T-helper 1 cell treated with Interleukin-12 subunit alpha and Interleukin-12 subunit beta and Interleukin-4 antibody, amounts not matched to agents 30 μg/mL and 1 μg/mL, for 36 hours (primary cell): ENCODE measurements around the gene GTF2E1.
"Not testable (repeated sequence)": the region's sequence is repeated elsewhere in the genome, so short reads cannot be mapped to it uniquely, and the experiment has no call there.

ENCODE experiments used
- H3K27ac Mint-ChIP-seq: one replicate; pipeline ENCODE4 v1.8.0; 2021; ENCODE audit warnings: mild to moderate bottlenecking, mixed read lengths
- H3K27me3 Mint-ChIP-seq: one replicate; pipeline ENCODE4 v1.8.0; 2021; ENCODE audit warnings: low read depth, mixed read lengths
- H3K36me3 Mint-ChIP-seq: one replicate; pipeline ENCODE4 v1.8.0; 2021; ENCODE audit warnings: low read depth, mixed read lengths
- H3K4me1 Mint-ChIP-seq: one replicate; pipeline ENCODE4 v1.8.0; 2021; ENCODE audit warnings: low read depth, mixed read lengths
- H3K4me3 Mint-ChIP-seq: one replicate; pipeline ENCODE4 v1.8.0; 2021; ENCODE audit warnings: mild to moderate bottlenecking, moderate library complexity, mixed read lengths
- H3K9me3 Mint-ChIP-seq: one replicate; pipeline ENCODE4 v1.8.0; 2021; ENCODE audit warnings: mixed read lengths

GTF2E1 gene

GRCh38 chr3:120767106-120767505 lies 24.6 kb downstream of the GTF2E1 start:
- Mint-ChIP-seq H3K9me3 (no peaks in the 10 kb centered on the region), H3K36me3 (peaks cover 5% of the 10 kb centered on the region), H3K4me1 (peaks cover 25% of the 10 kb centered on the region), H3K4me3 (no peak overlapping the region), H3K27ac (no peak overlapping the region), H3K27me3 (no peaks in the 10 kb centered on the region)

GRCh38 chr3:120769436-120769835 lies 26.9 kb downstream of the GTF2E1 start:
- Mint-ChIP-seq H3K4me3 (no peak overlapping the region), H3K36me3 (peaks cover 8% of the 10 kb centered on the region), H3K27me3 (no peaks in the 10 kb centered on the region), H3K9me3 (no peaks in the 10 kb centered on the region), H3K4me1 (peaks cover 12% of the 10 kb centered on the region), H3K27ac (no peak overlapping the region)

GRCh38 chr3:120770891-120771290 lies 28.3 kb downstream of the GTF2E1 start:
- Mint-ChIP-seq H3K27ac (no peak overlapping the region), H3K4me1 (peaks cover 10% of the 10 kb centered on the region), H3K27me3 (no peaks in the 10 kb centered on the region), H3K36me3 (peaks cover 8% of the 10 kb centered on the region), H3K9me3 (no peaks in the 10 kb centered on the region), H3K4me3 (no peak overlapping the region)

GRCh38 chr3:120772081-120772480 lies 29.5 kb downstream of the GTF2E1 start:
- no peak overlapping the region for H3K4me3 Mint-ChIP-seq
- H3K9me3 Mint-ChIP-seq, result no peaks in the 10 kb centered on the region
- no peak overlapping the region for H3K27ac Mint-ChIP-seq
- peaks cover 11% of the 10 kb centered on the region for H3K36me3 Mint-ChIP-seq
- no peaks in the 10 kb centered on the region for H3K27me3 Mint-ChIP-seq
- H3K4me1 Mint-ChIP-seq, result peaks cover 7% of the 10 kb centered on the region

GRCh38 chr3:120773932-120774331 lies 31.4 kb downstream of the GTF2E1 start:
- peaks cover 6% of the 10 kb centered on the region for H3K4me1 Mint-ChIP-seq
- peaks cover 12% of the 10 kb centered on the region for H3K36me3 Mint-ChIP-seq
- no peaks in the 10 kb centered on the region for H3K27me3 Mint-ChIP-seq
- H3K4me3 Mint-ChIP-seq, result no peak overlapping the region
- H3K27ac Mint-ChIP-seq, result no peak overlapping the region
- H3K9me3 Mint-ChIP-seq, result no peaks in the 10 kb centered on the region

- Mint-ChIP-seq H3K27ac (no peak overlapping the region), H3K27me3 (no peaks in the 10 kb centered on the region), H3K36me3 (peaks cover 15% of the 10 kb centered on the region), H3K4me3 (no peak overlapping the region), H3K4me1 (peaks cover 3% of the 10 kb centered on the region), H3K9me3 (no peaks in the 10 kb centered on the region)
Measured at GRCh38 chr3:120775411-120775810, 32.9 kb downstream of the GTF2E1 start.

- Mint-ChIP-seq H3K9me3 (no peaks in the 10 kb centered on the region), H3K27ac (no peak overlapping the region), H3K4me1 (no peaks in the 10 kb centered on the region), H3K36me3 (peaks cover 19% of the 10 kb centered on the region), H3K27me3 (no peaks in the 10 kb centered on the region), H3K4me3 (no peak overlapping the region)
Measured at GRCh38 chr3:120778776-120779175, 36.2 kb downstream of the GTF2E1 start.

- peaks cover 19% of the 10 kb centered on the region for H3K36me3 Mint-ChIP-seq
- H3K4me1 Mint-ChIP-seq, result no peaks in the 10 kb centered on the region
- no peaks in the 10 kb centered on the region for H3K27me3 Mint-ChIP-seq
- no peak overlapping the region for H3K4me3 Mint-ChIP-seq
- H3K9me3 Mint-ChIP-seq, result no peaks in the 10 kb centered on the region
- no peak overlapping the region for H3K27ac Mint-ChIP-seq
Measured at GRCh38 chr3:120780977-120781376, 38.4 kb downstream of the GTF2E1 start.

- not testable (repeated sequence) for H3K27me3 Mint-ChIP-seq, H3K4me1 Mint-ChIP-seq, H3K4me3 Mint-ChIP-seq, H3K27ac Mint-ChIP-seq, H3K9me3 Mint-ChIP-seq
- H3K36me3 Mint-ChIP-seq, result peaks cover 10% of the 10 kb centered on the region
Measured at GRCh38 chr3:120785832-120786231, 43.3 kb downstream of the GTF2E1 start.

GRCh38 chr3:120791010-120791409 lies 48.5 kb downstream of the GTF2E1 start:
- no peaks in the 10 kb centered on the region for H3K9me3 Mint-ChIP-seq

GRCh38 chr3:120791913-120792312 lies 49.4 kb downstream of the GTF2E1 start:
- no peak overlapping the region for H3K27ac Mint-ChIP-seq
- H3K9me3 Mint-ChIP-seq, result no peaks in the 10 kb centered on the region
- H3K4me3 Mint-ChIP-seq, result no peak overlapping the region
- no peaks in the 10 kb centered on the region for H3K4me1 Mint-ChIP-seq
- H3K36me3 Mint-ChIP-seq, result no peaks in the 10 kb centered on the region
- H3K27me3 Mint-ChIP-seq, result peaks cover 6% of the 10 kb centered on the region

More at GRCh38 chr3:120791010-120791409, 48.5 kb downstream of the GTF2E1 start:
- Mint-ChIP-seq H3K27ac (no peak overlapping the region), H3K4me3 (no peak overlapping the region), H3K4me1 (no peaks in the 10 kb centered on the region), H3K36me3 (no peaks in the 10 kb centered on the region), H3K27me3 (peaks cover 2% of the 10 kb centered on the region)

- Mint-ChIP-seq H3K4me1 (no peaks in the 10 kb centered on the region), H3K27me3 (peaks cover 12% of the 10 kb centered on the region), H3K9me3 (no peaks in the 10 kb centered on the region), H3K36me3 (no peaks in the 10 kb centered on the region), H3K4me3 (no peak overlapping the region), H3K27ac (no peak overlapping the region)
Measured at GRCh38 chr3:120793601-120794000, 51.1 kb downstream of the GTF2E1 start.

GRCh38 chr3:120795017-120795648 lies 52.6 kb downstream of the GTF2E1 start:
- H3K9me3 Mint-ChIP-seq, result no peaks in the 10 kb centered on the region
- H3K36me3 Mint-ChIP-seq, result no peaks in the 10 kb centered on the region
- H3K4me3 Mint-ChIP-seq, result no peak overlapping the region
- H3K27me3 Mint-ChIP-seq, result peaks cover 12% of the 10 kb centered on the region
- H3K4me1 Mint-ChIP-seq, result no peaks in the 10 kb centered on the region
- H3K27ac Mint-ChIP-seq, result no peak overlapping the region

- H3K9me3 Mint-ChIP-seq, result no peaks in the 10 kb centered on the region
- no peaks in the 10 kb centered on the region for H3K36me3 Mint-ChIP-seq
- H3K27me3 Mint-ChIP-seq, result peaks cover 13% of the 10 kb centered on the region
- no peaks in the 10 kb centered on the region for H3K4me1 Mint-ChIP-seq
- H3K4me3 Mint-ChIP-seq, result no peak overlapping the region
- no peak overlapping the region for H3K27ac Mint-ChIP-seq
Measured at GRCh38 chr3:120795959-120796358, 53.4 kb downstream of the GTF2E1 start.

GRCh38 chr3:120796976-120797375 lies 54.4 kb downstream of the GTF2E1 start:
- Mint-ChIP-seq H3K4me1 (no peaks in the 10 kb centered on the region), H3K9me3 (no peaks in the 10 kb centered on the region), H3K27me3 (peaks cover 23% of the 10 kb centered on the region), H3K36me3 (no peaks in the 10 kb centered on the region), H3K27ac (no peak overlapping the region), H3K4me3 (no peak overlapping the region)

- Mint-ChIP-seq H3K4me1 (no peaks in the 10 kb centered on the region), H3K36me3 (no peaks in the 10 kb centered on the region), H3K9me3 (no peaks in the 10 kb centered on the region), H3K4me3 (no peak overlapping the region), H3K27me3 (peaks cover 23% of the 10 kb centered on the region), H3K27ac (no peak overlapping the region)
Measured at GRCh38 chr3:120797857-120798256, 55.3 kb downstream of the GTF2E1 start.
